SK-N-SH (cell line): ENCODE data around the gene COL23A1. TPM values are rescaled to one million over a fixed set of nuclear protein-coding genes. Genes with fewer than 3 reads are reported as not detected.

Experiments
- CTCF ChIA-PET: fragments of 300-600, 350-600 bp; formaldehyde crosslinking; extraction: SDS; loops from one replicate; lab custom pipeline; 2021; lab: Yijun Ruan, JAX
- POLR2A ChIA-PET: fragments of 350-600 bp; sonication (Branson Sonifier 250); formaldehyde crosslinking; extraction: SDS; loops from one replicate; lab custom pipeline; 2020; ENCODE audit warnings: antibody characterized with exemption, inconsistent platforms; lab: Yijun Ruan, JAX
- DNase-seq: peaks from one replicate; pipeline ENCODE4 v3.0.0; 2012
- H2AFZ ChIP-seq: fragments of 200-600 bp; sonication (generic); 2 replicates; pipeline ENCODE4 v1.8.1; 2016; ENCODE audit warnings: antibody characterized with exemption, mild to moderate bottlenecking, low read depth
- H3F3A ChIP-seq: fragments of 200-600 bp; sonication (generic); replicated peaks from 2 replicates; pipeline ENCODE3; 2016; ENCODE audit warnings: antibody characterized with exemption, mild to moderate bottlenecking; ENCODE audit not compliant: insufficient read depth
- H3K27ac ChIP-seq, 2 experiments: fragments of 200-500 bp in 1 of 2; fragments of 200-600 bp in 1 of 2; sonication (Bioruptor generic) in 1 of 2; sonication (generic), shearing (Covaris generic) in 1 of 2; 2 replicates each; pipeline versions ENCODE4 v1.5.1 to v1.6.1; 2014 to 2016; ENCODE audit warnings: low read depth in 2 of 2, inconsistent platforms in 1 of 2, low read length in 1 of 2, mild to moderate bottlenecking in 1 of 2, mixed read lengths in 1 of 2
- H3K27me3 ChIP-seq: fragments of 200-600 bp; sonication (generic), shearing (Covaris generic); 2 replicates; pipeline ENCODE4 v1.6.1; 2016; ENCODE audit warnings: mixed run types; ENCODE audit not compliant: insufficient read depth
- H3K36me3 ChIP-seq, 2 experiments: fragments of 200-500 bp in 1 of 2; fragments of 200-600 bp in 1 of 2; sonication (Bioruptor generic) in 1 of 2; sonication (generic) in 1 of 2; replicated peaks in 1 of 2; 2 replicates each; pipeline versions ENCODE3 to v1.5.1; 2014 to 2016; ENCODE audit warnings: low read length in 1 of 2, mild to moderate bottlenecking in 1 of 2; ENCODE audit not compliant: insufficient read depth in 2 of 2, control insufficient read depth in 1 of 2
- H3K4me1 ChIP-seq, 2 experiments: fragments of 200-500 bp in 1 of 2; fragments of 200-600 bp in 1 of 2; sonication (Bioruptor generic) in 1 of 2; sonication (generic), shearing (Covaris generic) in 1 of 2; 2 replicates each; pipeline versions ENCODE4 v1.5.1 to v1.6.1; 2014 to 2016; ENCODE audit warnings: low read depth in 1 of 2, low read length in 1 of 2, mixed run types in 1 of 2; ENCODE audit not compliant: insufficient read depth in 2 of 2, control insufficient read depth in 1 of 2
- H3K4me2 ChIP-seq: fragments of 200-600 bp; sonication (generic), shearing (Covaris generic); 2 replicates; pipeline ENCODE4 v1.6.1; 2017; ENCODE audit warnings: mixed run types
- H3K4me3 ChIP-seq, 2 experiments: fragments of 200-500 bp in 1 of 2; fragments of 200-600 bp in 1 of 2; sonication (Bioruptor generic) in 1 of 2; sonication (generic), shearing (Covaris generic) in 1 of 2; 2 replicates each; pipeline versions ENCODE4 v1.5.1 to v1.8.1; 2014 to 2016; ENCODE audit warnings: low read depth in 2 of 2, inconsistent platforms in 1 of 2, low read length in 1 of 2, mild to moderate bottlenecking in 1 of 2, mixed read lengths in 1 of 2, moderate library complexity in 1 of 2
- H3K79me2 ChIP-seq: fragments of 200-600 bp; sonication (generic); 2 replicates; pipeline ENCODE4 v1.8.1; 2017; ENCODE audit warnings: mild to moderate bottlenecking; ENCODE audit not compliant: insufficient read depth
- H3K9ac ChIP-seq: fragments of 200-600 bp; sonication (generic); 2 replicates; pipeline ENCODE4 v1.6.1; 2017; ENCODE audit warnings: mixed run types
- H3K9me2 ChIP-seq: fragments of 200-600 bp; sonication (generic); 2 replicates; pipeline ENCODE4 v1.6.1; 2017; ENCODE audit warnings: mixed run types
- H3K9me3 ChIP-seq: fragments of 200-600 bp; sonication (generic); 2 replicates; pipeline ENCODE4 v1.6.1; 2017; ENCODE audit warnings: mixed run types, mild to moderate bottlenecking, moderate library complexity
- H4K20me1 ChIP-seq: fragments of 200-600 bp; sonication (generic); 2 replicates; pipeline ENCODE4 v1.6.1; 2017; ENCODE audit warnings: mild to moderate bottlenecking, mixed run types; ENCODE audit not compliant: insufficient read depth
- CHD2 ChIP-seq: fragments of 150-350 bp; IDR thresholded peaks from 2 replicates; pipeline ENCODE4 v1.6.1; 2018; ENCODE audit warnings: low read length; ENCODE audit not compliant: partially characterized antibody
- ELF1 ChIP-seq: IDR thresholded peaks from 2 replicates; pipeline ENCODE4 v1.4.0; 2012
- FOSL2 ChIP-seq: IDR thresholded peaks from 2 replicates; pipeline ENCODE4 v1.4.0; 2012; ENCODE audit warnings: low read depth, mild to moderate bottlenecking, moderate library complexity, borderline replicate concordance
- GABPA ChIP-seq: IDR thresholded peaks from 2 replicates; pipeline ENCODE4 v1.4.0; 2012; ENCODE audit warnings: low read depth, mild to moderate bottlenecking
- JUND ChIP-seq: IDR thresholded peaks from 2 replicates; pipeline ENCODE4 v1.4.0; 2012
- MAX ChIP-seq: IDR thresholded peaks from 2 replicates; pipeline ENCODE4 v1.4.0; 2012; ENCODE audit warnings: low read depth
- MEF2A ChIP-seq: IDR thresholded peaks from 2 replicates; pipeline ENCODE4 v1.4.0; 2012; ENCODE audit warnings: low read depth, borderline replicate concordance
- MXI1 ChIP-seq: IDR thresholded peaks from 2 replicates; pipeline ENCODE4 v1.6.1; 2012; ENCODE audit warnings: mild to moderate bottlenecking, low read depth, low read length, improper control_type of control experiment
- NRF1 ChIP-seq: IDR thresholded peaks from 2 replicates; pipeline ENCODE4 v1.6.1; 2012; ENCODE audit warnings: low read depth, mild to moderate bottlenecking, low read length
- REST ChIP-seq: IDR thresholded peaks from 2 replicates; pipeline ENCODE4 v1.6.1; 2012; ENCODE audit warnings: mild to moderate bottlenecking, low read depth, low read length, moderate library complexity
- RFX5 ChIP-seq: IDR thresholded peaks from 2 replicates; pipeline ENCODE4 v1.6.1; 2012; ENCODE audit warnings: mild to moderate bottlenecking, improper control_type of control experiment, low read length
- RXRA ChIP-seq: IDR thresholded peaks from 2 replicates; pipeline ENCODE4 v1.4.0; 2012; ENCODE audit warnings: low read depth, mild to moderate bottlenecking, borderline replicate concordance
- TEAD4 ChIP-seq: IDR thresholded peaks from 2 replicates; pipeline ENCODE4 v1.4.0; 2012; ENCODE audit warnings: mild to moderate bottlenecking, borderline replicate concordance; ENCODE audit not compliant: insufficient read depth
- USF2 ChIP-seq: fragments of 150-350 bp; IDR thresholded peaks from 2 replicates; pipeline ENCODE4 v1.6.1; 2017; ENCODE audit warnings: antibody characterized with exemption, low read length, low read depth, borderline replicate concordance
- YY1 ChIP-seq: IDR thresholded peaks from 2 replicates; pipeline ENCODE4 v1.4.0; 2012; ENCODE audit warnings: low read depth, mild to moderate bottlenecking
- WGBS: methylation state at CpG from one replicate; pipeline ENCODE4 v1.1.6; 2017; ENCODE audit warnings: low lambda C conversion rate; 5-methylcytosine and 5-hydroxymethylcytosine counted together
- polyA plus RNA-seq, 3 experiments: library from polyadenylated mRNA; depleted of rRNA; stranded (reverse); fragments of >200 nt; gene quantifications; 2 replicates each; pipeline ENCODE4 v1.2.3, GENCODE V29; 2012
- TF ChIP-seq, protein P1 (sequence below): fragments of 150-350 bp; IDR thresholded peaks from 2 replicates; pipeline ENCODE4 v1.6.1; 2016; ENCODE audit warnings: mild to moderate bottlenecking, low read depth, low read length
- TF ChIP-seq, protein P2 (sequence below): fragments of 200-600 bp; sonication (generic); IDR thresholded peaks from 2 replicates; pipeline ENCODE4 v1.6.1; 2017; ENCODE audit warnings: antibody characterized with exemption, mild to moderate bottlenecking, moderate library complexity

Gene COL23A1
- polyA plus RNA-seq, 1 of the 3 experiments (the other 2 are of a cell fraction): 0.10 TPM

- no peaks in the 10 kb centered on the region for H3K79me2 ChIP-seq
- POLR2A ChIA-PET: no interaction called here
- H3K4me3 ChIP-seq: no peak overlapping the region
- no peaks in the 10 kb centered on the region for H3K36me3 ChIP-seq
- no peak for DNase-seq
- no peak overlapping the region for H2AFZ ChIP-seq
- TF ChIP-seq FOSL2: no peak
- TF ChIP-seq RXRA: no peak
- TF ChIP-seq USF2: no peak
- no peak for TF ChIP-seq REST
- H3K4me2 ChIP-seq: no peak overlapping the region
- no peaks in the 10 kb centered on the region for H3K9me3 ChIP-seq
- no peaks in the 10 kb centered on the region for H3F3A ChIP-seq
- H3K27me3 ChIP-seq: no peaks in the 10 kb centered on the region; the same call in 1 of the 2 replicates
- no peaks in the 10 kb centered on the region for H3K9me2 ChIP-seq
- 55% methylated on average over 6 of the region's 7 CpGs for WGBS
- no peaks in the 10 kb centered on the region for H3K4me1 ChIP-seq
- H4K20me1 ChIP-seq: no peaks in the 10 kb centered on the region
- H3K9ac ChIP-seq: no peak overlapping the region
- CTCF ChIA-PET: no interaction called here
- H3K27ac ChIP-seq: no peak overlapping the region
Measured at GRCh38 chr5:178192787-178193186, 397.4 kb downstream of the COL23A1 start.

- POLR2A ChIA-PET: no interaction called here
- Histone ChIP-seq H3K27ac (no peak overlapping the region), H3F3A (no peaks in the 10 kb centered on the region), H3K9me2 (no peaks in the 10 kb centered on the region), H3K27me3 (no peaks in the 10 kb centered on the region; the same call in 1 of the 2 replicates), H3K9me3 (no peaks in the 10 kb centered on the region), H3K9ac (no peak overlapping the region), H3K79me2 (no peaks in the 10 kb centered on the region), H3K4me1 (no peaks in the 10 kb centered on the region), H3K4me2 (no peak overlapping the region), H3K36me3 (no peaks in the 10 kb centered on the region), H2AFZ (no peak overlapping the region), H4K20me1 (no peaks in the 10 kb centered on the region), H3K4me3 (no peak overlapping the region)
- TF ChIP-seq, protein P1, sequence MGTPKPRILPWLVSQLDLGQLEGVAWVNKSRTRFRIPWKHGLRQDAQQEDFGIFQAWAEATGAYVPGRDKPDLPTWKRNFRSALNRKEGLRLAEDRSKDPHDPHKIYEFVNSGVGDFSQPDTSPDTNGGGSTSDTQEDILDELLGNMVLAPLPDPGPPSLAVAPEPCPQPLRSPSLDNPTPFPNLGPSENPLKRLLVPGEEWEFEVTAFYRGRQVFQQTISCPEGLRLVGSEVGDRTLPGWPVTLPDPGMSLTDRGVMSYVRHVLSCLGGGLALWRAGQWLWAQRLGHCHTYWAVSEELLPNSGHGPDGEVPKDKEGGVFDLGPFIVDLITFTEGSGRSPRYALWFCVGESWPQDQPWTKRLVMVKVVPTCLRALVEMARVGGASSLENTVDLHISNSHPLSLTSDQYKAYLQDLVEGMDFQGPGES: no peak
- TF ChIP-seq YY1: no peak
- TF ChIP-seq MEF2A: no peak
- no peak for TF ChIP-seq NRF1
- no peak for TF ChIP-seq CHD2
- no peak for TF ChIP-seq ELF1
- TF ChIP-seq TEAD4: no peak
- no peak for TF ChIP-seq GABPA
- no peak for TF ChIP-seq MXI1
- TF ChIP-seq JUND: no peak
- no peak for TF ChIP-seq USF2
- no peak for TF ChIP-seq RFX5
- no peak for TF ChIP-seq MAX
- TF ChIP-seq, protein P2, sequence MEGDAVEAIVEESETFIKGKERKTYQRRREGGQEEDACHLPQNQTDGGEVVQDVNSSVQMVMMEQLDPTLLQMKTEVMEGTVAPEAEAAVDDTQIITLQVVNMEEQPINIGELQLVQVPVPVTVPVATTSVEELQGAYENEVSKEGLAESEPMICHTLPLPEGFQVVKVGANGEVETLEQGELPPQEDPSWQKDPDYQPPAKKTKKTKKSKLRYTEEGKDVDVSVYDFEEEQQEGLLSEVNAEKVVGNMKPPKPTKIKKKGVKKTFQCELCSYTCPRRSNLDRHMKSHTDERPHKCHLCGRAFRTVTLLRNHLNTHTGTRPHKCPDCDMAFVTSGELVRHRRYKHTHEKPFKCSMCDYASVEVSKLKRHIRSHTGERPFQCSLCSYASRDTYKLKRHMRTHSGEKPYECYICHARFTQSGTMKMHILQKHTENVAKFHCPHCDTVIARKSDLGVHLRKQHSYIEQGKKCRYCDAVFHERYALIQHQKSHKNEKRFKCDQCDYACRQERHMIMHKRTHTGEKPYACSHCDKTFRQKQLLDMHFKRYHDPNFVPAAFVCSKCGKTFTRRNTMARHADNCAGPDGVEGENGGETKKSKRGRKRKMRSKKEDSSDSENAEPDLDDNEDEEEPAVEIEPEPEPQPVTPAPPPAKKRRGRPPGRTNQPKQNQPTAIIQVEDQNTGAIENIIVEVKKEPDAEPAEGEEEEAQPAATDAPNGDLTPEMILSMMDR: no peak
- no peak for DNase-seq
- CTCF ChIA-PET: no interaction called here
- WGBS: 60% methylated on average over 2 of the region's 2 CpGs
Measured at GRCh38 chr5:178192244-178192643, 397.9 kb downstream of the COL23A1 start.
